ENCODE measurements around the gene PRRT4. TPM values are rescaled to one million over a fixed set of nuclear protein-coding genes. Genes with fewer than 3 reads are reported as not detected.

PRRT4 gene
- total RNA-seq = under 1 TPM; 0.14 to 0.70 TPM

DNA sequence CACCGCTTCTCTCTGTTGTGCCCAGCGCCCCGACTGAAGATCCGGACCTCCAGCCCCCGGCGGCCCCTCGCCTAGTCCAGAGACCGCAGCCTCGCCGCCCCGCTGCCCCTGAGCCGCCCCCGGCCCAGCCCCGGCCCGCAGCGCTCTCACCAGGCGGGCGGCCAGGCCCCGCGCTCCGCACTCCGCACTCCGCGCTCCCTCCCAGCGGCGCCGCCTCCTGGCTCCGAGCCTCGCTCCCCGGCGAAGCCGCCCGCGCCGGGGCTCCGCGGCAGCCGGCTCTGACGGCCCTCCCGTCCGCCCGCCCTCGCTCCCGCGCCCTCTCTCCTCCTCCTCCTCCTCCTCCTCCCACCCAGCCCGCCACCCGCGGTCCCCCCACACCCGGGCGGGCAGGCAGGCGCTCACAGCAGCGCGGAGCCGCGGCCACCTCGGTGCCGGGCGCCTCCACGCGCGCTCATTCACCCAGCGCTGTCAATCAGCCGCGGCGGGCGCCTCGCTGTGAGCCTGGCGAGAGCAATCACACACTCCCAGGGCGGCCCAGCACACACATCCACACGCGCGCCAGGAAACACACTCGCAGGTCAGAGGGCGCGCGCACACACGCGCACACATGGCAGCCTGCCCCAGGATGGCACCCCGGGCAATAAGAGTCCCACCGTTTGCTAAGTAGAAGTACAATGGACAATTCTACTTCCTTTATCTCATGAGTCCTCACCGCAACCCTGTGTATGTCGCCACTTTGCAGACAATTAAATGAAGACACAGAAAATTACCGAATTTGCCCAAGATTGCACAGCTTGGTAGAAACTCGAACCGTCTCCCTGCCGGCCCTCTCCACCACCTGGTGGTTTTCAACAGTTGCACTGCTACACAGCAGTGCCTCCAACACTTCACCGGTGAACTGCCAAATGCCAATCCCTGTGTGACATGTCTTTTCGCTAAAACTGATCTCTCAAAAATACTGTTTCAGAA lies at the start of gene PRRT4:
TSS of gene PRRT4 (minus strand) at position 280 of the 969 bp plus-strand sequence.
- Mint-ChIP-seq H3K27me3 (ENCODE audit: low read depth) (peaks cover 61% of the 10 kb centered on the region), H3K4me3 (peak within 1 kb of the TSS; percentile 85 to 86), H3K9me3 (no peaks in the 10 kb centered on the region), H3K4me1 (ENCODE audit: low read depth) (peaks cover 23% of the 10 kb centered on the region), H3K27ac (no peak within 1 kb of the TSS), H3K36me3 (ENCODE audit: insufficient read depth in 2 of 2) (peaks cover 0 to 2% of the 10 kb centered on the region in 2 donors)
- ATAC-seq (replicated peaks in 1 of 2) = peak; percentile 64 to 66
- DNase-seq = peak; percentile 53

DNA sequence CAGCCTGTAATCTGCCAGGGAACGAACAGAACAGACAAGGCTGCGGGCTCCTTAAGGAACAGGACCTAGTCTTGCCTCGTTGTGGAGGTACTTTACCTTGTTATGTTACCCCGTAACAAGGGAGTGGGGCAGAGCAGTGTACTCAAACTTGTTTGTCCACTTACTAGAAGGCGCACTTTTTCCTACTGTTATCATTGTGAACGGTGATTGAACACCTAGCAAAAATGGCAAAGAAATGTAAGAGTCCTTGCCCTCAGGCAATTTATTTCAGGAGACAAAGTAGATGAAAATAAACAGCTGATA lies 48.9 kb upstream of the PRRT4 start:
- Mint-ChIP-seq H3K27ac (peak overlapping the region; percentile 51), H3K36me3 (ENCODE audit: insufficient read depth in 2 of 2) (no peaks in the 10 kb centered on the region), H3K27me3 (ENCODE audit: low read depth) (peaks cover 22% of the 10 kb centered on the region), H3K4me1 (ENCODE audit: low read depth) (peaks cover 24% of the 10 kb centered on the region), H3K9me3 (peaks cover 0 to 2% of the 10 kb centered on the region in 2 donors), H3K4me3 (peak overlapping the region; percentile 91 to 96)
- DNase-seq = no peak
- ATAC-seq (replicated peaks in 1 of 2) = no peak

DNA sequence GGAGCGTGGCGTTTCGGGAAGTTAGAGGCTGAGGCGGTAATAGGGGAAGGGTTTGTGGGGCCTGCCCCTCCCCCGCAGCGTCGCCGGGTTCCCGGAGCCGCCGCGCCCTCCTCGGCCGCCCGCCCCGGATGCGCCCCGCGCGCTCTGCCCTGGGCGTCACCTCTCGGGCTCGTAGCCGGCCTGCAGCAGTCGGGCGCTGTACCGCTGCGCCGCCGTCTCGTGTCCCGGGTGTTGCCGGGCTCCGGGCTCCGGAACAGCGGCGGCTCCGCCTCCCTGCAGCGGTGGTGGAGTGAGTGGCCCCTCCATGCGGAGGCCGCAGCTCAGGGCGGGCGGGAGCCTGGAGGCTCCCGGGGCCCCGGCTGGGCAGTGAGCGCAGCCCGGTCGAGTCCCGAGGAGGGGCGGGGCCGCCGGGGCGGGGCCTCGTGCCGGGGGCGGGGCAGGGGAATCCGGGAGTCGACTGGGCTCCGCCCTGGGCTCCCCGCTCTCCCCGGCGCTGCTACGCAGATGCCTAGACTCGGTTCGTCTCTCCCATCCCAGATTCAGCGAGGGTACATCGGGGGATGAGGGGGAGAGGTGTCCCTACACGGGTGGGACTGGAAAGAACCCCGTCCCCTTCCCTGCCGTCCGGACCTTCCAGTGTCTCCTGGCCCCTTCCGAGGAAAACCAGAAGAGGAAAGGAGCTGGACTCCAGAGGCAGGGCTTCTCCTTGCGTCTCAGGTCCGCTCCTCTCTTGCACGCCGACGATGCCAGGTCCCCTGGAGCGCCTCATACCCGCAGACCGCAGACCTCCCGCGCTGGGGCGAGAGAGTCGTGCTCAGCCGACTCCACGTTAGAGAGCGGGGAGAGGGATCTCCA lies 48.3 kb upstream of the PRRT4 start, which contains the start of gene IMPDH1:
TSS of gene IMPDH1 (minus strand) at position 387 of the 855 bp plus-strand sequence. CDS start at position 306, 81 bp downstream.
- peak; percentile 87 for ATAC-seq (replicated peaks in 1 of 2)
- DNase-seq = peak; percentile 86 to 92
- peaks cover 28% of the 10 kb centered on the region for H3K4me1 Mint-ChIP-seq (ENCODE audit: low read depth)
- H3K9me3 Mint-ChIP-seq = peaks cover 0 to 2% of the 10 kb centered on the region in 2 donors
- H3K27ac Mint-ChIP-seq = peak within 1 kb of the TSS; percentile 51
- no peaks in the 10 kb centered on the region for H3K36me3 Mint-ChIP-seq (ENCODE audit: insufficient read depth in 2 of 2)
- peaks cover 22% of the 10 kb centered on the region for H3K27me3 Mint-ChIP-seq (ENCODE audit: low read depth)
- H3K4me3 Mint-ChIP-seq = peak within 1 kb of the TSS; percentile 91 to 96

DNA sequence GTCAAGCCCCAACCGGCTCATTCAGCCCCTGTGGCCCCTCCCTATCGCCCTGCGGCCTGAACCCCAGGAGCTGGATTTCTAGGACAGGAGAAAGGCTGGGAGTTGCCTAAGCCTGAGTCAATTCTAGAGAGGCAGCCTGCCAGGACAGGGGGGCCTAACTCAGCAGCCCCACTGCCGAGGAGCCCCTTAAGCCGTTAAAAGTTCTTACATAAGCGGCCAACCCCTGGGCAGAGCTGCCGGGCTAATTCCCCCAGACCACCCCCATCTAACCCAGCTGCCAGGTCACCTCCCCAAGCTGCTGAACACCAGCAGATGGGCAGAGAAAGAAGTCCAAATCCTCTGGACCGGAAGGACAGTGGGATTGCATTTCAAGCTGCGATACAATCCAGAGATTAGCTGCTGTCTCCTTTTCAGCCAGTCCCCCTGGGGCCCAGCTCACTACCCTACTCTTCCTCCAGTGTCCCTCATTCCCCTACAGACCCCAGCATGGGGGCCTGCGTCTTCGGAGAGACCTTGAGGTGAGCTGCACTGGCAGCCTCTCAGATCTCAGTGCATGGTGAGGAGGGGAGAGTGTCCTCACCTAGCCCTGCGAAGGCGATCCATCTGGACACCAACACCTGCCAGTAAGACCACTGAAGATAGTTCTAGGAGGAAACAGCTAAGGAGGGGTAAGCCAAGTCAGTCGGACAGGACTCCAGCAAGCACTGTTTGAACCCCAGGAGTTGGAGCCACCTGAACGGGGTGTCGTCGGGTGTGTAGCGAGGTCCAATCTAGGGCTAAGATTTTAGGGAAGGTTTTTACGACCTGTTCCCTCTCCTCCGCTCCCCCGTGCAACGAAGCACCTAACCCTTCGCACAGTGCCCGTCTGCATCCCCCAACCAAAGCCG lies 47.5 kb upstream of the PRRT4 start:
- Mint-ChIP-seq H3K27me3 (ENCODE audit: low read depth) (peaks cover 15% of the 10 kb centered on the region), H3K9me3 (peaks cover 0 to 2% of the 10 kb centered on the region in 2 donors), H3K36me3 (ENCODE audit: insufficient read depth in 2 of 2) (no peaks in the 10 kb centered on the region), H3K4me1 (ENCODE audit: low read depth) (peaks cover 36% of the 10 kb centered on the region), H3K4me3 (peak overlapping the region; percentile 90 to 91), H3K27ac (peak overlapping the region; percentile 6)
- ATAC-seq (replicated peaks in 1 of 2) (no peak), DNase-seq (no peak)

DNA sequence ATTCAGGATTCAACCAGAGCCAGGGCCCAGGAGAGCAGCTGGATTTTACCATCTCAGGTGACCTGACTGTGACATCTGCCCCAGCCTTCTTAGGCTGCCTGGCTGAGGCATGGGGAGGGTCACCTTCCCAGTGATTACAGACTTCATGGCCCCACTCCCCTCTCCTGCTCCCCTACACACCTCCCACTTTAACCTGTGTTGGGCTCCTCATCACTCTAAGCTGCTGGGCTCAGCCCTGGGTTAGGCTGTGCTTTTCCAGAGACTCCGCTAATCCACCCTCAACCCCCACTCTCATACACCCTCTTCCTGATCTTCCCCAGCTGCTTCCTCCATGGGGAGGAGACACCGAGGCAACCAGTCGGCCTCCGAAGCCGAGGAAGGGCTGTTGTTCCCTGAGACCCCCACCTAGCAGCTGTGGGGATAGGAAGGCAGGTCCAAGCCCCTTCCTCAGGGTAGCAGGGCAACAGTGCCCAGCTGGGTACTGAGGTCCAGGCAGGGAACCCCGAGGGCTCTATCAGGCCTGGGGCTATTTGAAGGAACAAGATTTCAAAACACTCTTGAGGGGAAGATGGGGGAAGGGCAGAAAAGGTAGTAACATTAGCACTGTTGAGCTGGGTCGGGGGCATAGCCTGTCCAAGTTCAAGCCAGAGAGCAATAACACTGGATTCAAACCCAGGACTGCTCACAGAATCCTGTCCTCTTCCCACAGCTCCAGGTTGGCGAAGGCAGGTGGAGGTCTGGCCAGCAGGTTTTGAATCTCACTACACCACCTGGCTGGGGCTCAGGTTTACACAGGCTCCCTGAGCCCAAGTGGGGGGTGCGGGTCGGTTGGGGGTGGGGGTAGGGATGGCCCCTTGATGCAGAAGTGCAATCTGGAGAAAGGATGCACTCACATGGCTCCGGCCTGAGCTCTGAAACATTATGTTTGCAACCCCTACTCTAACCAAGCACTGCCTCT lies 46.5 kb upstream of the PRRT4 start:
- no peaks in the 10 kb centered on the region for H3K36me3 Mint-ChIP-seq (ENCODE audit: insufficient read depth in 2 of 2)
- no peak for DNase-seq
- H3K4me3 Mint-ChIP-seq = peak overlapping the region; percentile 55 to 90

DNA sequence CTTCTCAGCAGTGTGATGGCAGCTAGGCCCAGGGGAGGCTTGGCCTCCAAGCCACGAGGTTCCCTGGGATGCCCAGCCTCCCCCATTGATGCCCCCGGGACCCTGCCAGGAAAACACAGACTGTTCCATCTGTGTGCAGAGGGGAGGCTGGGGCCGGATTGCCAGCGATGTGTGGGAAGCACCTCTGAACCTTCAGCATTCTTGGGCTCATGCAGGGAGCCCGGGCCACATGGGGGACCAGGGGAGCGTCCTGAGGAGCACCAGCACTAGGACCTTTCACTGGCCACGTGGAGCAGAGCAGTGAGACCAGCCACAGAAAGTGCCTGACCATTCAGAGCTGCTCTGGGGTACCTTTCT lies 45.7 kb upstream of the PRRT4 start:
- ATAC-seq (replicated peaks in 1 of 2) (no peak), DNase-seq (no peak)
- Mint-ChIP-seq H3K9me3 (no peaks in the 10 kb centered on the region), H3K4me3 (no peak overlapping the region), H3K27me3 (ENCODE audit: low read depth) (peaks cover 5% of the 10 kb centered on the region), H3K27ac (no peak overlapping the region), H3K36me3 (ENCODE audit: insufficient read depth in 2 of 2) (no peaks in the 10 kb centered on the region), H3K4me1 (ENCODE audit: low read depth) (peaks cover 54% of the 10 kb centered on the region)

More for the DNA sequence above, 46.5 kb upstream of the PRRT4 start:
- peaks cover 6% of the 10 kb centered on the region for H3K27me3 Mint-ChIP-seq (ENCODE audit: low read depth)
- peaks cover 45% of the 10 kb centered on the region for H3K4me1 Mint-ChIP-seq (ENCODE audit: low read depth)
- ATAC-seq (replicated peaks in 1 of 2) = no peak
- no peaks in the 10 kb centered on the region for H3K9me3 Mint-ChIP-seq
- no peak overlapping the region for H3K27ac Mint-ChIP-seq

DNA sequence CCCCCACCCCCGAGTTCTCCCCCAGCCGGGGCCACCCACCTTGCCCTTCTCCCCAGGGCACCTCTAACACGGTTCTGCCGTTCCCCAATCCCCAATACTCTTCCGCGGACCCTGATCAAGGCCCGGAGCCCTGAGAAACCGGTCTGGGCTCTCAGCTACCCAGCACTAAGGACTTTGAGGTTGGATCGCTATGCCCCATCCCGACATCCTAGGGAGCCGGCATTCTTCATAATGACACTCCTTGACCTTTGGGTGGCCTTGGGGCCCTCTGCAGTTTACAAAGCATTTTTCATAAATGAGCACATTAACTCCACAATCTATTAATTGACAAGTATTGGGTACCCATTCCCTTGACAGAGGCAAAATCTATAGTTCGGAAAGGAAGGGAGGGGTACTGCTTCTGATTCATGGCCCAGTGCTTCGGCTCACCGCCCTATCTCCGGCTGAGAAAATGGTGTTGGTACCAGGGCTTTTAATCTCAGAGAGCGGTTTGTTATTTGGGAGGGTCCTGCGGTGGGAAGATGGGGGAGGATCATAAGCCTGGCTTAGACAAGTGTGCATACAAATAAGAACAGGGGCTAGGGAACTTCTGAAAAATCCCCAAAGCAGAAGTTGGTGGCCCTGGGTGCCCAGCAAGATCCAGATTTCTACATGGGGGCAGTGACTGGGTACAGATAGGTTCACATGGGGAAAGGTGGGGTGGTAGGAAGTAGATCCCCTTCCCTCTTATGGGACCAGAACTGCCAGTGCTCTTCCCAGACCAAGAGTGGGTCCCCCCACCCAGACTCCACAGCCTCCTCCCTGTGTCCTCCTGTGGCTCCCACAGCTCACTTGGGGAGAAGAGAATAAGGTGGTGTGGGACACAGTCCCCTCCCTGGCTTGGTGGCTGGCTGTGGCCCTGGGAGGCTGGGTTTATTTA lies 45.1 kb upstream of the PRRT4 start:
- peak overlapping the region; percentile 84 to 85 for H3K4me3 Mint-ChIP-seq
- no peak overlapping the region for H3K27ac Mint-ChIP-seq
- peaks cover 56% of the 10 kb centered on the region for H3K4me1 Mint-ChIP-seq (ENCODE audit: low read depth)
- H3K36me3 Mint-ChIP-seq (ENCODE audit: insufficient read depth in 2 of 2) = no peaks in the 10 kb centered on the region
- H3K9me3 Mint-ChIP-seq = no peaks in the 10 kb centered on the region
- no peak for DNase-seq
- no peak for ATAC-seq (replicated peaks in 1 of 2)
- peaks cover 5% of the 10 kb centered on the region for H3K27me3 Mint-ChIP-seq (ENCODE audit: low read depth)

DNA sequence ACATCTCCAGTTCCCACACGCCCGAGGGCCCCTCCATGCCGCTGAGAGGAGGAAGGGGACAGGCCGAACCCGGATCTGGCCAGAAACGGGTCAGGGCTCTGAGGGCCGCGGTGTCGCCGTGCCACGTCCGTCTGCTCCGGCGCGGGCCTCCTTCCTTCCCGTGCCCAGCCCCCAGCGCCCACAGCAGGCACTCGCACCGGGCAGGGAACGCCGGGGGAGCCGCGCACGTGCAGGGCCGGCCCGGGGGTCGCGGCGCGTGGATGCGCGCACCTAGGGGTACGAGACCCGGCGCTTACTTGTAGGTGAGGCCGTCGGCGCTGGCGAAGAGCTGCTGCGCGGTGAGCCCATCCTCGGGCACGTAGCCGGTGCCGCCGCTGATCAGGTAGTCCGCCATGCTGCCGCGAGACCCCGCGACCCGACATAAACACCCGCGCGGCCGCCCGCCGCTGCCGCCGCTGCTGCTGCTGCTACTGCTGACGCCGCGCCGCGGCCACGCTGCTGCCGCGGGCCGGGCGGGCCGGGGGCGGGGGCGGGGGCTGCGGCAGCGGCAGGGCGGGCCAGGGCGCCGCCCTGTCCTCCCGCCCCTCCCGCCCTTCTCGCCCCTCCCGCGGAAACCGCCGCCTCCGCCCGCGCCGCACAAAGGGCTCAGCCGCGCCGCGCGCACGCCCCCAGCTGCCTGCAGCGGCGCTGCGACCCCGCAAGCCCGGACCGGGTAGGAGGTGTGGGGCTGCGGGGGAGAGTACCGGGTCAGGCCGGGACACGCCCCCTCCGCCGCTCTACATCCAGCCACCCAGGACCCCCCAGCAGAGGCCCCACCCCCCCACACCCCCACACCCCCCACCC lies 44.2 kb upstream of the PRRT4 start:
- Mint-ChIP-seq H3K27me3 (ENCODE audit: low read depth) (peaks cover 5% of the 10 kb centered on the region), H3K9me3 (no peaks in the 10 kb centered on the region), H3K36me3 (ENCODE audit: insufficient read depth in 2 of 2) (no peaks in the 10 kb centered on the region), H3K4me1 (ENCODE audit: low read depth) (peaks cover 56% of the 10 kb centered on the region), H3K4me3 (peak overlapping the region; percentile 85 to 90), H3K27ac (no peak overlapping the region)
- DNase-seq (peak; percentile 62 to 68), ATAC-seq (replicated peaks in 1 of 2) (peak; percentile 28 to 35)

DNA sequence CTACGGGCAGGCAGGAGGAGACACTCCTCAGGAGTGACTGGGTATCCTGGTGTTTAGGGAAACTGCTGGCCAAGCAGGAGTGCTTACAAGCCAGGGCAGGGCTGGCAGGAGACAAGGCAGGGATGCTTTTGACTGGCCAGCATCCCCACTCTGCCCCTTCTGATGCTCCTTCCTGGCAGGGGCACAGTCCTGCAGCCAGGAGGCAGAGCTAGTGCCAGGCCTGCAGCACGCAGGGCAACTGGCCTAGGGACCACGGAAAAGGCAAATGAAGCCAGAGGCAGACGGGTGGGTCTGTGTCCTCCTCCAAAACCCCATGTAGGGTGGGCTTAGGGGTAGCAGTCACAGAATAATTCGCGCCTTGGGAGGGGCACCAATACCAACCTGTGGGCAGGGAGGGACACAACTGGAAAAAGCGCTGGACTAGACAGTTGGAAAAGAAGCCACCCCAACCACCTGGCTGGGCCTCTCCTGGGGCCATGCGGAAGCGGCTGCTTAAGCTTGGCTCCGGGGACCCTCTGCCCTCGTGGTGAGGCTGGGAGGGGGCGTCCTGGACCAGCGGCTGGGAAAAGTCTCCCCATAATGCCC lies 43.5 kb upstream of the PRRT4 start:
- no peak for DNase-seq
- H3K9me3 Mint-ChIP-seq = no peaks in the 10 kb centered on the region

DNA sequence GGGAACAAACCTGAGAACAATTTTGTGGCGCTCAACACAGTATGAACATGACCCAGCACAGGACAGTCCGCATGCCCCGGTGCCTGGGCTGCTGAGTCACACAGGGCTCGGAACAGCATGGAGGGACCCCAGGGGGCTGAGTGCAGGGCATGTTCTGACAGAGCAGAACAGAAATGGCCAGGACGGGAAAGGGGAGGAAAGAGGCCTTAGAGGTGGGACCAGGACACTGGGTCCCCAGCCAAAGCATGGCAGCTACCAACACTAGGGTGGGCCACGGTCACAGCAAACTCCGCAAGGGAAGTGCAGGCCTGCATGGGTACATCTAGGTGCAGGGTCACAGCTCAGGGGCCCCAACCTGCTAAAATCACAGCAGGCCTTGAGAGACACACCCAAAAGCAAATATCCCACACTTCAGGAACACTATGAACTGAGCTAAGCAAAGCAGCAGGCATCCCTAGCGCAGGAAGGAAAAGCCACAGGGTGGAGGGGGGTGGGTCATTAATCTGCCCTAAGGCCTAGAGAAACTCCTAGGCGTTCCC lies 42.7 kb upstream of the PRRT4 start:
- no peaks in the 10 kb centered on the region for H3K9me3 Mint-ChIP-seq
- H3K4me3 Mint-ChIP-seq = peak overlapping the region; percentile 85 to 90
- H3K27me3 Mint-ChIP-seq (ENCODE audit: low read depth) = peaks cover 5% of the 10 kb centered on the region
- DNase-seq (no peak), ATAC-seq (replicated peaks in 1 of 2) (no peak)
- peaks cover 50% of the 10 kb centered on the region for H3K4me1 Mint-ChIP-seq (ENCODE audit: low read depth)
- H3K27ac Mint-ChIP-seq = peak overlapping the region; percentile 34
- no peaks in the 10 kb centered on the region for H3K36me3 Mint-ChIP-seq (ENCODE audit: insufficient read depth in 2 of 2)

More for the DNA sequence above, 43.5 kb upstream of the PRRT4 start:
- Mint-ChIP-seq H3K27ac (no peak overlapping the region), H3K27me3 (ENCODE audit: low read depth) (peaks cover 5% of the 10 kb centered on the region), H3K4me1 (ENCODE audit: low read depth) (peaks cover 51% of the 10 kb centered on the region), H3K36me3 (ENCODE audit: insufficient read depth in 2 of 2) (no peaks in the 10 kb centered on the region), H3K4me3 (peak overlapping the region; percentile 85 to 90)
- no peak for ATAC-seq (replicated peaks in 1 of 2)

Measured in activated T-cell treated with anti-CD3 and anti-CD28 coated beads, Interleukin-2, amount 50 U/mL, for 72 hours (primary cell).